ENCODE data around the gene TNS2. TPM values are rescaled to one million over a fixed set of nuclear protein-coding genes. Genes with fewer than 3 reads are reported as not detected.

Gene TNS2
- total and polyA plus RNA-seq, 2 of the 13 experiments (the other 11 are each of a cell fraction or from before 2014, with no cell fraction given) = 8.9 to 20.4 TPM

DNA sequence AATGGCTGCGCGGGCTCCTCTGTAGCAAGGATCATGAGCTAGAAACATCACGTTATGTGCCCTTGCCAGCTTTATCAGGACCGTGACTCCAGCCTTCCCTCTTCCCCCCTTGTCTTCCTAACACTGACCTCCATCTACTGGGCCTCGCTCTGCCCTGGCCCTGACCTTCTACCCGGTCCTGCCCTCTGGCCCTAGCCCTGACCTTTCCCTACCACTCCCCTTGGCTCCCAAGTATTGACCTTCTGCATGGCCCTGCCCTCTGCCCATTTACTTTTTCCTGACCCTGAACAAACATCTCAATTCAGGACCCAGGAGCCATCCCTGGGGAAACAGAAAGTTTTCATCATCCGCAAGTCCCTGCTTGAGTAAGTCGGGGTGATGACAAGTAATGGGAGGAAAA lies 55.4 kb downstream of the TNS2 start (continued):
- TF ChIP-seq, protein P1, sequence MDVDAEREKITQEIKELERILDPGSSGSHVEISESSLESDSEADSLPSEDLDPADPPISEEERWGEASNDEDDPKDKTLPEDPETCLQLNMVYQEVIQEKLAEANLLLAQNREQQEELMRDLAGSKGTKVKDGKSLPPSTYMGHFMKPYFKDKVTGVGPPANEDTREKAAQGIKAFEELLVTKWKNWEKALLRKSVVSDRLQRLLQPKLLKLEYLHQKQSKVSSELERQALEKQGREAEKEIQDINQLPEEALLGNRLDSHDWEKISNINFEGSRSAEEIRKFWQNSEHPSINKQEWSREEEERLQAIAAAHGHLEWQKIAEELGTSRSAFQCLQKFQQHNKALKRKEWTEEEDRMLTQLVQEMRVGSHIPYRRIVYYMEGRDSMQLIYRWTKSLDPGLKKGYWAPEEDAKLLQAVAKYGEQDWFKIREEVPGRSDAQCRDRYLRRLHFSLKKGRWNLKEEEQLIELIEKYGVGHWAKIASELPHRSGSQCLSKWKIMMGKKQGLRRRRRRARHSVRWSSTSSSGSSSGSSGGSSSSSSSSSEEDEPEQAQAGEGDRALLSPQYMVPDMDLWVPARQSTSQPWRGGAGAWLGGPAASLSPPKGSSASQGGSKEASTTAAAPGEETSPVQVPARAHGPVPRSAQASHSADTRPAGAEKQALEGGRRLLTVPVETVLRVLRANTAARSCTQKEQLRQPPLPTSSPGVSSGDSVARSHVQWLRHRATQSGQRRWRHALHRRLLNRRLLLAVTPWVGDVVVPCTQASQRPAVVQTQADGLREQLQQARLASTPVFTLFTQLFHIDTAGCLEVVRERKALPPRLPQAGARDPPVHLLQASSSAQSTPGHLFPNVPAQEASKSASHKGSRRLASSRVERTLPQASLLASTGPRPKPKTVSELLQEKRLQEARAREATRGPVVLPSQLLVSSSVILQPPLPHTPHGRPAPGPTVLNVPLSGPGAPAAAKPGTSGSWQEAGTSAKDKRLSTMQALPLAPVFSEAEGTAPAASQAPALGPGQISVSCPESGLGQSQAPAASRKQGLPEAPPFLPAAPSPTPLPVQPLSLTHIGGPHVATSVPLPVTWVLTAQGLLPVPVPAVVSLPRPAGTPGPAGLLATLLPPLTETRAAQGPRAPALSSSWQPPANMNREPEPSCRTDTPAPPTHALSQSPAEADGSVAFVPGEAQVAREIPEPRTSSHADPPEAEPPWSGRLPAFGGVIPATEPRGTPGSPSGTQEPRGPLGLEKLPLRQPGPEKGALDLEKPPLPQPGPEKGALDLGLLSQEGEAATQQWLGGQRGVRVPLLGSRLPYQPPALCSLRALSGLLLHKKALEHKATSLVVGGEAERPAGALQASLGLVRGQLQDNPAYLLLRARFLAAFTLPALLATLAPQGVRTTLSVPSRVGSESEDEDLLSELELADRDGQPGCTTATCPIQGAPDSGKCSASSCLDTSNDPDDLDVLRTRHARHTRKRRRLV (CRISPR knock-in tag; IDR thresholded peaks at IDR 0.05) = no peak
- TF ChIP-seq BHLHE40 (IDR thresholded peaks at IDR 0.05; ENCODE audit: low read length) (no peak), ZNF136 (CRISPR knock-in tag; IDR thresholded peaks at IDR 0.05; ENCODE audit: low read depth) (no peak), RBAK (CRISPR knock-in tag; IDR thresholded peaks at IDR 0.05) (no peak), ZNF569 (CRISPR knock-in tag; IDR thresholded peaks at IDR 0.05; ENCODE audit: borderline replicate concordance) (no peak), TARDBP (CRISPR knock-in tag; IDR thresholded peaks at IDR 0.05) (no peak), FOXM1 (CRISPR knock-in tag; IDR thresholded peaks at IDR 0.05) (no peak), ZNF550 (CRISPR knock-in tag; IDR thresholded peaks at IDR 0.05; ENCODE audit: borderline replicate concordance) (no peak), RARG (CRISPR knock-in tag; IDR thresholded peaks at IDR 0.05; ENCODE audit: low read depth) (no peak), TOE1 (CRISPR knock-in tag; IDR thresholded peaks at IDR 0.05) (no peak), ZNF75D (CRISPR knock-in tag; IDR thresholded peaks at IDR 0.05; ENCODE audit: borderline replicate concordance) (no peak), STAT5B (CRISPR knock-in tag; IDR thresholded peaks at IDR 0.05) (no peak), ZNF225 (CRISPR knock-in tag; IDR thresholded peaks at IDR 0.05) (no peak), THRA (CRISPR knock-in tag; IDR thresholded peaks at IDR 0.05; ENCODE audit: borderline replicate concordance) (peak; percentile 28; the same call in 1 of the 2 replicates), FLYWCH1 (CRISPR knock-in tag; IDR thresholded peaks at IDR 0.05) (no peak), HNRNPK (IDR thresholded peaks at IDR 0.05; ENCODE audit: low read depth, low read length, poor library complexity, severe bottlenecking) (no peak), ZNF143 (CRISPR knock-in tag; IDR thresholded peaks at IDR 0.05) (no peak)
- TF ChIP-seq, protein P2, sequence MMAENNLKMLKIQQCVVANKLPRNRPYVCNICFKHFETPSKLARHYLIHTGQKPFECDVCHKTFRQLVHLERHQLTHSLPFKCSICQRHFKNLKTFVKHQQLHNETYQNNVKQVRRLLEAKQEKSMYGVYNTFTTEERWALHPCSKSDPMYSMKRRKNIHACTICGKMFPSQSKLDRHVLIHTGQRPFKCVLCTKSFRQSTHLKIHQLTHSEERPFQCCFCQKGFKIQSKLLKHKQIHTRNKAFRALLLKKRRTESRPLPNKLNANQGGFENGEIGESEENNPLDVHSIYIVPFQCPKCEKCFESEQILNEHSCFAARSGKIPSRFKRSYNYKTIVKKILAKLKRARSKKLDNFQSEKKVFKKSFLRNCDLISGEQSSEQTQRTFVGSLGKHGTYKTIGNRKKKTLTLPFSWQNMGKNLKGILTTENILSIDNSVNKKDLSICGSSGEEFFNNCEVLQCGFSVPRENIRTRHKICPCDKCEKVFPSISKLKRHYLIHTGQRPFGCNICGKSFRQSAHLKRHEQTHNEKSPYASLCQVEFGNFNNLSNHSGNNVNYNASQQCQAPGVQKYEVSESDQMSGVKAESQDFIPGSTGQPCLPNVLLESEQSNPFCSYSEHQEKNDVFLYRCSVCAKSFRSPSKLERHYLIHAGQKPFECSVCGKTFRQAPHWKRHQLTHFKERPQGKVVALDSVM (CRISPR knock-in tag; IDR thresholded peaks at IDR 0.05) = no peak
- TF ChIP-seq, protein P3, sequence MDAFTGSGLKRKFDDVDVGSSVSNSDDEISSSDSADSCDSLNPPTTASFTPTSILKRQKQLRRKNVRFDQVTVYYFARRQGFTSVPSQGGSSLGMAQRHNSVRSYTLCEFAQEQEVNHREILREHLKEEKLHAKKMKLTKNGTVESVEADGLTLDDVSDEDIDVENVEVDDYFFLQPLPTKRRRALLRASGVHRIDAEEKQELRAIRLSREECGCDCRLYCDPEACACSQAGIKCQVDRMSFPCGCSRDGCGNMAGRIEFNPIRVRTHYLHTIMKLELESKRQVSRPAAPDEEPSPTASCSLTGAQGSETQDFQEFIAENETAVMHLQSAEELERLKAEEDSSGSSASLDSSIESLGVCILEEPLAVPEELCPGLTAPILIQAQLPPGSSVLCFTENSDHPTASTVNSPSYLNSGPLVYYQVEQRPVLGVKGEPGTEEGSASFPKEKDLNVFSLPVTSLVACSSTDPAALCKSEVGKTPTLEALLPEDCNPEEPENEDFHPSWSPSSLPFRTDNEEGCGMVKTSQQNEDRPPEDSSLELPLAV (CRISPR knock-in tag; conservative IDR thresholded peaks at IDR 0.05; ENCODE audit: low read depth) = no peak

Measured in HepG2 (cell line).